ENCODE measurements around the gene TRPT1.

The TRPT1 gene

GRCh38 chr11:64222651-64223000 lies 3.4 kb downstream of the TRPT1 start:
- no peak for DNase-seq (ENCODE audit: low spot score)
- in situ Hi-C loops (cut with MboI; ENCODE audit: low pct_unique_long_range_greater_than_20kb, low sequenced_read_pairs, unreplicated experiment) = no loop called here
- no peak for TF ChIP-seq CTCF (IDR thresholded peaks at IDR 0.05; ENCODE audit: extremely low read depth, insufficient read depth, missing control alignments)

GRCh38 chr11:64220798-64221197 lies 5.2 kb downstream of the TRPT1 start:
- no peak for DNase-seq (ENCODE audit: low spot score)
- no peak for TF ChIP-seq CTCF (IDR thresholded peaks at IDR 0.05; ENCODE audit: extremely low read depth, insufficient read depth, missing control alignments)
- in situ Hi-C loops (cut with MboI; ENCODE audit: low pct_unique_long_range_greater_than_20kb, low sequenced_read_pairs, unreplicated experiment) = no loop called here

DNA sequence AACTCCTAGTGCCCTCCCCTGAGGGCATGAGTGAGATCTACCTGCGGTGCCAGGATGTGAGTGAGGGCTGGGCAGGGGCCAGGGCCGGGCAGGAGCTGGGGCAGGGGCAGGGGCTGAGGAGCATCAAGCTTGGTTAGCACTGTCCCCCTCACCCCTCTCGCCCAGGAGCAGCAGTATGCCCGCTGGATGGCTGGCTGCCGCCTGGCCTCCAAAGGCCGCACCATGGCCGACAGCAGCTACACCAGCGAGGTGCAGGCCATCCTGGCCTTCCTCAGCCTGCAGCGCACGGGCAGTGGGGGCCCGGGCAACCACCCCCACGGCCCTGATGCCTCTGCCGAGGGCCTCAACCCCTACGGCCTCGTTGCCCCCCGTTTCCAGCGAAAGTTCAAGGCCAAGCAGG lies 5.7 kb downstream of the TRPT1 start:
- in situ Hi-C loops (cut with MboI; ENCODE audit: low pct_unique_long_range_greater_than_20kb, low sequenced_read_pairs, unreplicated experiment) = no loop called here
- DNase-seq (ENCODE audit: low spot score) = no peak
- no peak for TF ChIP-seq CTCF (IDR thresholded peaks at IDR 0.05; ENCODE audit: extremely low read depth, insufficient read depth, missing control alignments)

DNA sequence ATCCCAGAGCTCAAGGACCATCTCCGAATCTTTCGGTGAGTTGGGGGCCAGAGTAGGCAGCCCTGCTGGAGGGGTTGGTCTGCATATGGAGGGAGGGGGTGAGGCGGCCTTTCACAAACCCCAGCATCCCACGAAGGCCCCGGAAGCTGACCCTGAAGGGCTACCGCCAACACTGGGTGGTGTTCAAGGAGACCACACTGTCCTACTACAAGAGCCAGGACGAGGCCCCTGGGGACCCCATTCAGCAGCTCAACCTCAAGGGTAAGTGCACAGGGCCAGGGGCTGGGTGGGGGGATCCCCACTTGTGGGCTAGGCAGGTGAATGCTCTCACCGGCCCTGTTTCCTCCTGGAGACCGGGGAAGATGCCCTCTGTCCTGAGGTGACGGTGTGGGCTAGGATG lies 6.2 kb downstream of the TRPT1 start:
- no peak for DNase-seq (ENCODE audit: low spot score)
- no peak for TF ChIP-seq CTCF (IDR thresholded peaks at IDR 0.05; ENCODE audit: extremely low read depth, insufficient read depth, missing control alignments)
- in situ Hi-C loops (cut with MboI; ENCODE audit: low pct_unique_long_range_greater_than_20kb, low sequenced_read_pairs, unreplicated experiment) = no loop called here

DNA sequence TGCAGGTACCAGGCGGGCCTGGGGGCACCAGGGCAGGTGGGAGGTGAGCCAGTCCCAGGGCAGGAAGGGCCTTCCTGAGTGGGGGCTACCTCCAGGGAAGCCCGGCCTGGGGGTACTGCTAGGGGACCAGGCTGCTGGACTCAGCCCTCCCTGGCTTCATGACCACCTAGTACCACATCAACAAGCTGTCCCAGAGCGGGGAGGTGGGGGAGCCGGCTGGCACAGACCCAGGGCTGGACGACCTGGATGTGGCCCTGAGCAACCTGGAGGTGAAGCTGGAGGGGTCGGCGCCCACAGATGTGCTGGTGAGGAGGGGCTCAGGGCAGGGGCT lies 6.7 kb downstream of the TRPT1 start:
- TF ChIP-seq CTCF (IDR thresholded peaks at IDR 0.05; ENCODE audit: extremely low read depth, insufficient read depth, missing control alignments) = no peak
- in situ Hi-C loops (cut with MboI; ENCODE audit: low pct_unique_long_range_greater_than_20kb, low sequenced_read_pairs, unreplicated experiment) = no loop called here
- no peak for DNase-seq (ENCODE audit: low spot score)

DNA sequence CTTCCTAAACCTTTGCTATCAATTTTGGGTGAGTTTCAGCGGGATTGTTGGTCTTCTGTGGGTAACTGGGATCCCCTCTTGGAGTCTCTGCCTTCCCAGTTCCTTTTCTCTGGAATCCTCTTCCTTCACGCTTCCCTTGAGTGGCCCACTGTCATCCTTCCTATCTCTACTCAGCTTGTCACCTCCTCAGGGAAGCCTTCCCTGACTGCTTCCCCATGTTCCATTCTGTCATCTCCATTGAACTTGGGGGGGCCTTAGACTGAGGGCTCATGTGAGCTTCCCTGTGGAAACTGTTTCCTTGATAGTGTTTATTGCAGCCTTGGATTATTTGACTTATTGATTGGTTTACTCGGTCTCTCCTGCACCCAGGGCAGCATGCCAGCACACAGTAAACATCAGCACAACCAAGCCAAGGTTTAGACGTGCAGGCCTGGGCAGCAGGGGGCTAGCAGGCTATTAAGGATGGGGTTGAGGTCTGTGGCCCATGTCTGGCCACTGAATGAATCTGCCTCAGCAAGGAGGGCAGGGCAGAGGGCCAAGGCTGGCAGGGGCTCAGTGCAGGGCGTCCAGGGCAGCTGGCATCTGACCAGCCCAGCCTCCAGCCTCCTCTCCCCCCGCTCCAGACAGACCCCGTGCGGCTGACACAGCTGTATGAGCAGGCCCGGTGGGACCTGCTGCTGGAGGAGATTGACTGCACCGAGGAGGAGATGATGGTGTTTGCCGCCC lies 7.2 kb downstream of the TRPT1 start:
- in situ Hi-C loops (cut with MboI; ENCODE audit: low pct_unique_long_range_greater_than_20kb, low sequenced_read_pairs, unreplicated experiment) = no loop called here
- TF ChIP-seq CTCF (IDR thresholded peaks at IDR 0.05; ENCODE audit: extremely low read depth, insufficient read depth, missing control alignments) = no peak
- DNase-seq (ENCODE audit: low spot score) = no peak

DNA sequence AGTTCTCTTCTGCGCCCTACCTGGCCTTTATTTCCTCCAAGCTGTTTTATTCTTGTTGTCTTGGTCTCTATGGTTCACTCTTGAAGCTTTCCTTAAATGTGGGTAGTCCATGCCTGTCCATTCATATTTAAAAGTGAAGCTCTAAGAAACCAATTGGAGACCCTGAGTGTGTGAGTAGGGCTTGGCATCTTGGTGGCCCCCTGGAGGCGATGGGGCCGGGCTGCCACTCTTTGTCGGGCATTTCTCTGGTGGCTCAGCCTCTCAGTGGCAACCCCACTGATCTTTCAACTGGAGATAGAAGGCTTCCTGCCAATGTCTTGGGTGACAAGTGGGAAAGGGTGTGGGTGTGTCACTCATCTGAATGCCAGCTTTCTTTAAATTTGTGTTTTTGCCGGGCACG lies 9.1 kb downstream of the TRPT1 start:
- in situ Hi-C loops (cut with MboI; ENCODE audit: low pct_unique_long_range_greater_than_20kb, low sequenced_read_pairs, unreplicated experiment) = no loop called here
- TF ChIP-seq CTCF (IDR thresholded peaks at IDR 0.05; ENCODE audit: extremely low read depth, insufficient read depth, missing control alignments) = no peak
- DNase-seq (ENCODE audit: low spot score) = no peak
